CD4-positive, alpha-beta T cell treated with Interleukin-2 at 100 ng/mL for 4 hours (primary cell): Measurements from ENCODE around the gene SPATS2L.

ENCODE experiments used
- DNase-seq: peaks from one replicate; pipeline ENCODE4 v3.0.0-alpha.2; 2020; ENCODE audit warnings: low spot score

SPATS2L gene

DNA sequence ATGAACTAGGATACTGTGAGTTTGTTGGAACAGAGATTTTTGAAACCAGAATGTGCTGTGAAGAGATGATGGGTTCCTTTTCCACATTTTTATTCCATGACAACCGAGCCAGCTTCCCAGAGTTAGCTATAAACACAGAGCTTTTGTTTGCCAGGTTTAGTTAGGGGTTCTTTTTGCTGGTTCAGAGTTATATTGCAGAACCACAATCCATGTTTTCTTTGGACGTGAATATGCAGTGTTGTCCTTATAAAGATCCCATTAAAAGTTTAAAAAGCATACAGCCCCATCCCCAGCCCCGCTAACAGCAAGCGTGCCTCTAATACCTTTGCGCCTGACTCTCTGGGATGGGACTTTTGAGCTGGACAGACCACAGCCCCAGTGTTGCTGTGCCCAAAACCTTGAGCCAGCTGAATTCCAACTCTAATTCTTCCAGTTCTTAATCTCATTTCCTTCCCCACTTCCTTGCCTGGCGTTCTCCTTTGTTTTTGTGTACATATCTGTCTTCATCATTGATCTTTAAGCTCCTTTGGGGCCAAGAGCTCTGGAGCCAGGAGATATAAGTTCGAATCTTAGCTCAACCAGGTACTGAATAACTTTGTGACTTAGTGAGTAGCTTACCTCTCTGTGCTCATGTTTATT, 72.3 kb downstream of the SPATS2L start:
- no peak for DNase-seq

DNA sequence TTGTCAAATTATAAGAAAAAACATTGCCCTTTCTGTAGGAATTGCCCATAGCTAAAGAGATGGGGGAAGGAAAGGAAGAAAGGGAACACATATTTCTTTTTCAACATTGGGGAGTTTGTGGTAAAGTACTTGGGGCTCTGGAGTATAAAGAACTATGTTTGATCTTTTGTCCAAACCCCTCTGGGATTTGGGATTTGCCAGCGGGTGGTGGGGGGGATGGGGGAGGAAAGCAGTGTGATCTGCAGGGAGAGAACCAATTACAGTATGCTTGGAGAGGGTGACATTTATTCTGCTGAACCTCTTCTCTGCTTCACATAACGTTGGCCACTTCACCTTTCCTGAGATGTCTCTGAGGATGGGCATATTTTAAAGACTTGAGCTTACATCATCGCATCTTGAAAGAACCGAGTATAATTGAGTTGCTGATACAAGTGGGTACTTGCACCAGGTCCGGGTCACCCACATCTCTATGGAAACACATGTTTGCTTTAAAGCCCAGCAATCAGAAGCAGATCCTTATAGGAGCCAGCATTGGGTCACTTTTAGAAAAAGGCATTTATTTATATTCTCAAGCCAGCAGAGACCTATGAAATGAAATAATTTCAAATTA, 73.1 kb downstream of the SPATS2L start:
- DNase-seq: no peak

DNA sequence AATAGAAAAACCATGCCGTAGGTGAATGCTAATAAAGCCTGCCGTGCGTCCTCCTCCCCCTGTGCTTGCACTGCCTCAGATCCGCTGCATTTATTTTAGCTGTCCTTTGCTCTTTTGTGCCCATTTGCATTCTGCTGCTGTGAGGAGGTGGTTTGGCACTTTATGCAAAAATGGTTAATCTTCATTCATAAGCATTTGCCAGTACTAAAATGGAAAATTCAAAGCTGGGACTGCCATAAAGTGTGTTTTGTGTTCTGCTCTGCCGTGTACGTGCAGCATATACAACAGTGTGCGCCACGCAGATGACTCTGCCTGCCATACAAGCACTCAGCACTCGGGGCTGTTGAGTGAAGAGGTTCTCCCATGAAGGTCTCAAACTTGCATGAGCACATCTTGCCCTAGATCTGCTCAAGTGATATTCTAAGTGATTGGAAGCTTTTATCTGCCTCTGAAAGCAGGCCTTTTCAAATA, 73.6 kb downstream of the SPATS2L start:
- DNase-seq: no peak

DNA sequence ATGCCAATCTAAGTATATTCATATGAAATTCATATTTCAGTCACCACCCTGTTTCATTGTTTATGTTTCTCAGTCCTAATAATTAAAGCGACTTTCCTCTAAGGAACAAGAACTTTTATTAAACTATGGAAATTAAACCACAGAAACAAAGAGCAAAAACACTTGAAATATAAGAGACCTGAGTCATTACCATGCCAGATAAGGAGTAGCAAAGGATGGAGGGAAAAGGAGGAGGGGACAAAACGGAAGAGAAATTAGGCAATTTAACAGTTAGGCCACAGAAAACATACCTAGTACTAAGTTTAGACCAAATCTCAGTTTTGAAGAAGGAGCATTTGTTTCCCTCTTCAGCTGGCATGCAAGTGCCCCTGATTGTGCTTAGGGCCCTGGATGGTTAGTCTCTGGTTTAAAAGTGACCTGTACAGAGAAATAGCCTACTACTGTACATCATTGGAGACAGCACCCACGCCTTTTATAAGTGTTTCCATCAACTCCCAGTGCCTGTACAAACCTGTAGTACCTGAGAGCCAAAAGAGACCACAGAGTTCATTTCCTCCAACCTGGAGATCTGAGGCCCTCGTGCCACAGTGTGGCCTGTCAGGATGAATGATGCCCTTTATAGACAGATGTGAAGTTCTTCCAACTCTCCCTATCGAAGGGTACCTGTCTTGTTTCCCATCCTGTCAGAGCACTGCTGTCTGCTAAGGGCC, 74.5 kb downstream of the SPATS2L start:
- DNase-seq: no peak

DNA sequence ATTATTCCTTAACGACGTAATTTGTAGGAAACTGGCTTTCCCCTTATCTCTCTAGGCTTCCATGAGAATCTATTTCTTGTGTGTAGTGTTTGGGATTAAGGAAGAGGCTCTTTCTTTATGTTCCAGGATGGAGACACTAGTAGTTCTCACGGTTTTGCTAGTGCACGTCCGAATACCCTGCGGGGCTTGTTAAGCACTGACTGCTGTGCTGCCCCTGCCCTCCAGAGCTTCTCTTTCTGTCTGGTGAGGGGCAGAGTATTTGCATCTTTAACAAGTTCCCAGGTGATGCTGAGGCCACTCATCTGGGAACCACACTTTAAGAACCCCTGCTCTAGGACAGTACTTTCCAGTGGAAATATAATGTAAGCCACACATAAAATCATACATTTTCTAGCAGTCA, 76.4 kb downstream of the SPATS2L start:
- DNase-seq: no peak

DNA sequence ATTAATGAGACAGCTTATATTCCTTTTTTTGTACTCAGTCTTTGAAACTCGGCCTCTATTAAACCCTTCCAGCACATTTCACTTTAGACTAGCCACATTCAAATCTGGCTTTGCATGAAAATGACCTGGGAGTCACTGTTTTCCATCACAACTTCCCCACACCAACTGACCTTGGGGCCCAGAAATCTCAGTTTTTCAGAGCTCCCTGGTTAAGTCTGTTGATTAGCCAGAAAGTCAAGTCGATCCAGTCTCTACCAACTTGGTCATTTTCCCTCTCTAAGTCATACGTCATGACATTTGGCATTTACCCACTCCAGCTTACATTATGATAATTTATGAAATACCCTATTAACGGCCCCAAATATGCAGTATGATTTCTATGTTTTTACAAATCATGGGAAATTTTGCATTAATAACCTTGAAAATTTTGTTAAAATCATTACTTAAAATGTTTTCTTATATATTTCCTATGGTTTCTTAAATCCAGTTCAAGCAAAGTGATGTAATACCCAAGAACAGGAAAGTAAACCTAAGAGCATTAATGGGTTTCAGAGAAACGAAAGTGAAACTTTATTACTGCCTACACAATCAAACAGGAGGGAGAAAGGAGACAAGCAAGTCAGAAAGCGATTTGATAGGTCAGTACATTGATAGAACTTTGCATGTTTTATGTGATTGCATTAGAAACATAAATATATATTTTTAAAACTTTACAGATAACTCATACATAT, 77.1 kb downstream of the SPATS2L start:
- peak; percentile 61 for DNase-seq

DNA sequence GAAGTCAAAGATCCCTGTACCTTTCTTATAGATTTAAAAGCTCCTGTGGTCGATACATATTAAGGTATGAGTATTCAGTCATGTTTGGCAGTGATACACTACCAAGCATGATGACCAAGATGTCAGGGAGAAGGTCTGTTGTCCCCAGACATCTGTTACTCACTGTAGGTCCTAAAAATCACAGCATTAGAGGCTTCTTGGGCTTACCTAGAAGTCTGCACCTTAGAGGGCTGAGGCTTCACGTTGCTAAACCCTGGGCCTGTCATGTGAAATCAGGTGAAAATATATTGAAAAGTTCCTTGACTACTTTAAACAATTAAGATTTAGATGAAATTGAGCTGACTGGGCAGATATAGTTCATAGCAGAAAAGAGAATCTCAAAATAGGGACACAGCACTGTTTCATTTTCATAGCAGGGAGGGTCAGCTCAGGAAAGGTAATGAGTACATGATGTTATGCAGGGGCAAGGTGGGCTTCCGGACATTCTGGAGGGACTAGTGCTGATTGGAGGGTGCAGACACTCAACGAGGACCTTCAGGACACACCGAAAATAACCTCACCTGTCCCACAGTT, 78.7 kb downstream of the SPATS2L start:
- no peak for DNase-seq

DNA sequence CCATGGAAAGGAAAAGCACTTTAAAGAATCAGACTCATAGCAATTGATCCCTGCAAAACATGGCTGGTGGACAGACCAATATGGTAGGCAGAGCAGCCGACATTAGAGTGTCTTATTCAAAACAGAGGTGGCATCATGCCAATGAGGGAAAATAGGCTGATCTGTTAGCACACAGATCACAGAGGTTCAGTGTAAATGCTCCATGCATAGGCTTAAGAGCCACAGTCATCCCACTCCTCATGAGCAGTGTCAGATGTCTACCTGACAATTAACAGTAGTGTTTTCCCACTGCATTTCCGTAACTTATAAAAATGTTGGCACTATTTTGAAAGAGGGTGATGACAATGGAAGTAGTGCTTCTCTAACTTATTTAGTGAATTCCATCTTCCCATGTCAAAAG, 86.7 kb downstream of the SPATS2L start:
- DNase-seq: no peak

DNA sequence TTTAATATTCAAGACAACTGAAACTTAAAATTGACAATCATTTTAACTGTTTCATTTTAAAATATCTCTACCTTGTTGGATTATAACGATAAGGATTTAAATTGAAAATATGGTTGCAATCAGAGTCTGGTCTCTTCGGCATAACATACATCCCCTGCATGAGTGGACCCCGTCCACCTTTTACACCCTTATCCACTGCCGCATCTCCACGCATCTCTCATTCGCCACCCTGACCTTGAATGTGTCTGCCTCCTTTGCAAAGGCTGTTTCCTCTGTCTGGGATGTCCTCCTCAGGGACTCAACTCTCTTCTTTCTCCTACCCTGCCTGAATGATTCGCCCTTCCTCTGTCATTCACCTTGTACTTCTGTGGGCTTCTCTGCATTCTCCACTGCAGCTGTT, 87.6 kb downstream of the SPATS2L start:
- DNase-seq: no peak

DNA sequence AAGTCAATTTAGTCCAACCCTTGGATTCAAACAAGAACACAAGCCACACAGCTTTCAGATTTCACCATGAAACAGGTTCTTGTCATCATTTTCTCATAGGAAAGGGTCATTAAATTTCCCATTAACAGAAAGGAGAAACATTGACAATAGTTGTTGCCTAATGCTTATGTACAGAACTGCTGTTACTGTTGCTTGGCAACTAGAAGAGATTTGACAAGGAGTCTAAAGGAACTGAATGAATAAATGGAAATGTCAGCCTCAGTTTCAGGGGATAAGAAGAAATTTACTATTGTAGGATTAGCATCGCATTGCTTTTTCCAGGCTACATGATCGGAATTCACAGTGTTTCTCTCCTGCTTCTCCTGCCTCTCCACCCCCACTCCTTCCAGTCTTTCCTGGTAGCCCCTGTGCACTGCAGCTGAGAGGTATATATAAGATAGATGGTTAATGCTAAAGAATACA, 90.3 kb downstream of the SPATS2L start:
- DNase-seq: no peak

DNA sequence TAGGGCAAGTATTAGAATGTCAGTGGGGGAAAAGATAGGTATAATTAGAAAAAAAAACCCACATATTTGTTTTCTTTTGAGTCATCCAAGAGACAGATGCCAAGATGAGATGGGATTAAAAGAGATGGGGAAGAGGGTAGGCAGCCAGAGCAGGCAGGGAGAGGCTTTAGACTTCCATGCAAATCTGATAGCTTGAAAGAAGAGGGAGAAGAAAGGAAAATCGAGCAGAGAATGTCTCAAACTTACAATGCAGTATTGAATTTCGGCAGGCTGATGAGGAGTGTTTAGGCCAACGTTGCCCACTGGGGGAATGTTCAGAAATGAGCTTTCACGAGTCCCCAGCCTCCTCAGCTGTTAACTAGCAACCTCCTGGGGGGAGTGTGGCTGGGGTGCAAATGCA, 91.3 kb downstream of the SPATS2L start:
- no peak for DNase-seq

DNA sequence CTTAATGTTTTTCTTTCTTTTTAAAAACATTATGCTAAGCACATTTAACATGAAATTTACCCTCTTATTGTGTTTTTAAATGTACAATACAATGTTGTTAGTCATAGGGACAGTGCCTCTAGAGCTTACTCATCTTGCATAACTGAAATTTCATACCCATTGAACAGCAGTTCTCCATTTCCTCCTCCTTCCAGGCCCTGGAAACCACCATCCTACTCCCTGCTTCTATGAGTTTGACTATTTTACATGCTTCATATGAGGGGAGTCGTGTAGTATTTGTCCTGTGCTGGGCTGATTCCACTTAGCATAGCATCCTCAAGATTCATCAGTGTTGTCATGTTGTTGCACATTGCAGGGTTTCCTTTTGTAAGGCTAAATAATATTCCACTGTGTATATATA, 92.6 kb downstream of the SPATS2L start:
- DNase-seq: no peak

DNA sequence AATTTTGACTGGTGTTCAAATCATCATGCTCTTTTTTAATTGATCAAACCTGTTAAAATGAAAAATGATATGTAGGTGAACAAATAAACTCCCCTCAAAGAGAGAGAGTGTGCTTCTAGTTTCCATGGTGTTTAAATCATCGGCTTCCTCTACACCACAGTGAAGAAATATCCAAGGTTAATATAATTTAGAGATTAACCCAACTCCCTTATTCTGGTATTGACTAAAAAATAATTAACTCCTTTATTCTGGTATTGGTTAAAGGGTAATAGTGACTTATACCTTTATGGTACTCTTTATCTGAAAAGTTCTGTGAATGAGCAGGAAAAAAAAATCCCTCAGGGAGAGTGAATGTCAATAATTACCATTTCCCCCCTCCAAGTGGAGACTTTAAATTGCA, 93.1 kb downstream of the SPATS2L start:
- DNase-seq: no peak

DNA sequence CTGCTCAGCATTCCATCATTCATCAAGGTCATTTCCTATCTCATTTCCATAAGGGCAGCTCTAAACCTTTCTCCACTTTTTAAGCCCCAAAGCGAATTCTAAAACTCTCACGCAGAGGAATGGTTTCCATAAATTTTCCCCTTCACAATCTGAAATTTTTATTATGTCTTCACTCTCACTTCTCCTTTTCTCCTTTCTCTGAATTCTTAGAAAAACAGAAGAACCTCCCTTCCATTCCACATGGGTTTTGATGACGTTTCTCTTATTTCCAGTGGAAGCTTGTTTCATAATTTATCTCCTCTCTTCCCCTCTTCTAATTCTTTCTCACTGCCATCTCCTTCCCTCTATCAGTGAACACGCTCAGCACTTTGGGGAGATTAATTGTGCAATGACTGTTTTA, 97.3 kb downstream of the SPATS2L start:
- DNase-seq: no peak

DNA sequence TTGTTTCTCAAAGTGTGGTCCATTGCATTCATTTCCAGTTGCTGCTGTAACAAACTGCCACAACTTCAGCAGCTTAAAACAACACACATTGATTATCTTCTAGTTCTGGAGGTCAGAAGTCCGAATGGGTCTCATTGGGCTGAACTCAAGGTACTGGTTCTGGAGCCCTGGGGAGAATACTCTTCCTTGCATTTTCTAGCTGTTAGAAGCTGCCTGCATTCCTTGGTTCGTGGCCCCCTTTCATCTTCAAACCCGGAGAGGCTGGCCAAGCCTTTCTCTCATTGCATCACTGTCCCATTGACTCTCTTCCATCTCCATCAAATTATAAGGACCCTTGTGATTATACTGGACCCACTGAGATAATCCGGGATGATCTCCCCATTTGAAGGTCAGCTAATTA, 98.1 kb downstream of the SPATS2L start:
- no peak for DNase-seq

DNA sequence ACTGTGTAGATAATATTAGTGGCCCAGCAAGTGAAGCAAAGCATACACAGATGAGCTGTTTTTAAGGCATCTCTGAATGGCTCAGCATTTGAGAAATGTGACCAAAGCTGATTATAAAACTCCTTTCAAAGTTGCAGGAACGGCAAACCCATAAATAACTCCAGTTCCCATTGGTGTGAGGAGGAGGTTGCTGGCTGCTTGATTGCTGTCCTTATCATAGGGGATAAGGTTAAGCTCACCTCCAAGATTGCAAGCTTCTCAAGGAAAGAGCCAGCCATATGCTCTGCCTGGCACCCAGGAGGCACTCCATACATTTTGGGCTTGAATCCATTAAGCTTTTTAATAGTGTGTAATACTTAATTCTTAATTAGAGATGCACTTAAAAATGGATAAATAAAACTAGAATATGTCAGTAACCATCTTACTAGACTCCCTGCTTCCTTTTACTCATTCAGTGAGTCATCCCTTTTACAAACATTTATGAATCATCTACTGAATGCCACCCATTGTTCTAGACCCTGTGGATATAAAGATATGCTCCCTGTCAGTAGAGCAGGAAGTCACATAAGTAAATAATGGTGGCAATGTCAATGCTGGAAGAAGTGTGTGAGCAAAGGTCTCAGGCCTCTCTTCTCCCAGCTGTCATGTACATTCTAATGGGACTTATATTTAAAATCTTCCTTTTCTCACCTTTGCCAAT, 99.3 kb downstream of the SPATS2L start:
- peak; percentile 21 for DNase-seq

DNA sequence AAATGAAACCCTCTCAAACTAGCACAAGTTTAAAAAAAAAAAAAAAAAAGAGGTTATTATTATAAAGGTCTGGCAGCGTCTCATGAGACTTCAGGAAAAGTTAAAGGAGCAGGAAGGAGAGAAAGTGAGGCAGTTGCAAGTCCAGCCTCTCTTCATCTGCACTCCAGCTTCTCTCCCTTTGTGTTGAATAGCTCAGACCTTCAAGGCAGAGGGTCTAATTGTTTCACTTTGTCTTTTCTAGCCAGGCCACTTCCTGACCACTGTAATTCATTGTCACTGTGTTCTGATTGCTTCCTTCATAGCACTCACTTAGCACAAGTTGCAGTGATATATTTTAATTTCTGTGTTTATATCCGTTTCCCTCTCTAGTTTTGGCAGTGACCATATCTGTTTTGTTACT, 99.9 kb downstream of the SPATS2L start:
- no peak for DNase-seq

DNA sequence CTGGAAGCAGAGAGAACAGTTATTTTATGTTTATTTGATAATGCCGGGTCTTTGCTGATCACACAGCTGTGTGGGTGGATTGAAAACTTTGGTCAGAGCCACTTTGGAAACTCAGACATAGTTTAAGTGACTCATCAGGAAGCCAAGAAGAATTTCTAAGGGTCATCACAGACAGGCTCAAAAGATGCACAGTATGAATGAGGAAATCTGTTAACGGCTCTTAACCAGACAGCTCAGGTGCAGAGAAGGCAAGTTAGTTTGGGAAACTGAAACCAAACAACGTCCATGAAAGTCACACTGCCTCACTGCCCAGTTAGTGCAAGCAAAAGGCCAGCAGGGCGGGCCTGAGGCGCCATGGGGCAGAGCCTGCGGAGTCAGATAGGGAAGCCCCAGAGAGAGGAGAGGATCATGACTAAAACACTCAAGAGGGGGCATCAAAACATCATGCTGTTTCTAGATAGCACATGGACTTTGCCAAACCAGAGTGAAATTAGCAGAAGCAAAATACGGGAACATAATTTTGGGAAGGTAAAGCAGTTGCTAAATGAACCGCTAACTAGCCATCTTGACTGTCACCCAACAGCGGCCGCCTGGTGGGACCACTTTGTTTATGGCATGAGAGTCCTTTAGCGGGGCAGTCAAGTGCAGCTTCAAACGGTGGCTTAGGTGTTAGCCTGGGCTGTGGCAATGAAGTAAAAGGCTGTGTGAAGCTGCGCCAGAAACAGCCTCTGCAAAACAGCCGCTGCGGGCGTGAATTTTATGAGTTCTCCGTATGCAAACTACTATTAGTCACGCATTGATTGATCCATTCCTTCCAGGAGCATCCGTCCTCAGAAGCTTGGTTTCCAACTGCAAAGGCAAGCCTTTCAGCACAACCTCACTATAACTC, 102.2 kb downstream of the SPATS2L start:
- DNase-seq: no peak

DNA sequence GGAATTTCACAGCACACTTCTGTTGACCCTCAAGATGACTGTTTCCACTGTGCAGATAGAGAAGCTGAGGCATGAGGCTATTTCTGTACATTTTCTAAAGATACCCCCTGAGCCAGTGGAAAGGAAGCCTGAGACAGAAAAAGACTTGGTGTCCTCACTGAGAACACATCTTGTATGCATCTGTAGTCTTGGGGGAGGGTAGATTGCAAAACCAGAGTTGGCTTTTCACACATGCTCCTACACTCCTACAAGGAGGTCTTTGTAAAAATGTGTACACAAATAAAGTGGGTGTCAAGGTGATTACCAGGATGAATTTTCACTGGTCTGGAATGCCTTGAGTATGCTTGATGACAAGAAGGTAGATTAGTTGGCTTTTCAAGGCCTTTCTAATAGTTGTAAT, 105.3 kb downstream of the SPATS2L start:
- DNase-seq: no peak

DNA sequence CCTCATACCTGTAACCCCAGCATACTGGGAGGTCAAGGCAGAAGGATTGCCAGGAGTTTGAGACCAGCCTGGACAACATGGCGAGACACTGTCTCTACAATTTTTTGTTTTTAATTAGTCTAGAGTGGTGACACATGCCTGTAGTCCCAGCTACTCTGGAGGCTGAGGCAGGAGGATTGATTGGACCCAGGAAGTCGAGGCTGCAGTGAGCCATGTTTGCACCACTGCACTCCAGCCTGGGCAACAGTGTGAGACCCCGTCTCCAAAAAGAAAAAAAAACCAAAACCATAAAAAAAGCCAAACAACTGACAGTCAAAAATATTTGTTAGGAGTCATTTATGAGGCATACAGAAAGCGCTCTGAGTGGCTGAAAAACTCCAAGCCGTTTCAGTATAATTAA, 107.9 kb downstream of the SPATS2L start:
- DNase-seq: no peak

DNA sequence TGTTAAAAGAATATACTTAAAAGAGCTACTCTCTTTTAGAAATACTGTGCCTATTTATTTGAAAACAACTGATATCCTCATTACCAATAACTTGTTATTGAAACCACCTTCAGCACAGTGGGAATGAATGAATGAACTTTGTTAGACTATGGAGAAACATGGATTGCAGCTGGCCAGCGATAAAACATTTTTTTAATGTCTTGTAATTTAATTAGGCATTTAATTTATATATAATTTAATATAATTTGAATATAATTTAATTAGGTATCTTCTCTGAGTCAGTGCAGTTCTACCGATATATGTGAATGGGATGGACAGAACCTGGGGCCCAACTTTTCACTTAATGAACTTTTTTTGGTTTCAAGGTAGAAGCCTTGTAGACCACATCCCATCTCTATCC, 109.0 kb downstream of the SPATS2L start:
- DNase-seq: no peak
